Adrenal gland (tissue), 12 donors: Measurements from ENCODE around the gene PMIS2. TPM values are rescaled to one million over a fixed set of nuclear protein-coding genes. Genes with fewer than 3 reads are reported as not detected.
A peak's percentile ranks its signal among the peaks of the same experiment; 100 is the strongest.

ENCODE experiments used
- DNase-seq, 7 donors: peaks; one replicate each; pipeline ENCODE4 v3.0.0-alpha.2; 2019 to 2020
- H3K27ac ChIP-seq, 5 donors: fragments of 200-600 bp; sonication (generic) in 4 of 5; 1 replicate in 3 of 5; 2 replicates in 2 of 5; pipeline versions ENCODE4 v1.5.1 to v1.8.0; 2016 to 2020; ENCODE audit warnings: mild to moderate bottlenecking in 1 of 5
- H3K27me3 ChIP-seq: fragments of 200-600 bp; 2 replicates; pipeline ENCODE4 v1.8.0; 2021
- H3K36me3 ChIP-seq, 2 donors: fragments of 200-600 bp; replicated peaks in 1 of 2; 1 replicate in 1 of 2; 2 replicates in 1 of 2; pipeline versions ENCODE4 v1.5.1 to v1.8.0; 2018 to 2022
- H3K4me1 ChIP-seq, 2 donors: fragments of 200-600 bp; replicated peaks in 1 of 2; 1 replicate in 1 of 2; 2 replicates in 1 of 2; pipeline versions ENCODE4 v1.5.1 to v1.8.0; 2018 to 2021
- H3K4me3 ChIP-seq, 4 donors: fragments of 200-600 bp; sonication (generic) in 3 of 4; one replicate each; pipeline ENCODE4 v1.5.1; 2016 to 2018
- H3K9me3 ChIP-seq, 3 donors: fragments of 200-600 bp; sonication (generic) in 1 of 3; replicated peaks in 1 of 3; 1 replicate in 2 of 3; 2 replicates in 1 of 3; pipeline versions ENCODE4 v1.5.1 to v1.8.0; 2016 to 2021
- CTCF ChIP-seq, 6 experiments: fragments of 450-650 bp in 4 of 6; fragments of 200-600 bp in 2 of 6; sonication (generic) in 1 of 6; IDR thresholded peaks; 1 replicate in 5 of 6; 2 replicates in 1 of 6; pipeline versions ENCODE4 v1.5.1 to v1.8.0; 2016 to 2021; ENCODE audit warnings: antibody characterized with exemption in 6 of 6, mild to moderate bottlenecking in 2 of 6, moderate library complexity in 1 of 6
- POLR2A ChIP-seq, 2 donors: fragments of 450-650 bp; IDR thresholded peaks; one replicate each; pipeline ENCODE4 v1.6.1; 2017; ENCODE audit warnings: antibody characterized with exemption in 2 of 2, mild to moderate bottlenecking in 2 of 2, moderate library complexity in 1 of 2
- WGBS, 4 donors: extraction: QIAGEN DNeasy Blood & Tissue Kit in 2 of 4; methylation state at CpG; one replicate each; pipeline versions ENCODE4 v1.1.5 to v1.1.7; 2013 to 2017; 5-methylcytosine and 5-hydroxymethylcytosine counted together
- intact Hi-C, 2 donors: fragments of 100-400 bp; cut with DNase I; formaldehyde crosslinking; loops; one replicate each; pipeline versions ENCODE4 v1.14.1 to v1.15.0; 2022 to 2023
- polyA plus RNA-seq, 3 donors: library from polyadenylated mRNA; stranded (reverse); fragments of 200-250 nt in 2 of 3; fragments of 350-450 nt in 1 of 3; fragmentation: Illumina TruSeq in 1 of 3; extraction: RNeasy Lipid Tissue Mini Kit (QIAGEN cat#74804) in 1 of 3; gene quantifications; one replicate each; pipeline ENCODE4 v1.2.3, GENCODE V29; 2013 to 2014
- total RNA-seq, 9 donors: library from RNA; depleted of rRNA in 4 of 9; stranded (reverse); fragments of >200 nt in 4 of 9; fragments of 120-200 nt in 1 of 9; fragmentation: NEBNext Ultra II Directional in 1 of 9; extraction: Animal tissue kit (Norgen Biotek cat#: 25700) in 1 of 9; gene quantifications; one replicate each; pipeline versions ENCODE4 v1.1.0 to v1.2.4, GENCODE V29; 2013 to 2023
- donor health status: healthy with polysubstance abuse.
- donor health status: Bipolar disorder and iron deficiency.
- donor health status: DM: yes; HTN: yes; CAD: no.
- donor health status: DM: no; HTN: no; CAD: no.
- donor health status: DM: no; HTN: no; CAD: no.
- donor health status: DM: yes; HTN: yes; CAD: no.

PMIS2 gene
- total and polyA plus RNA-seq, 12 donors: 0.61 to 0.81 TPM; not detected in 10

GRCh38 chr19:35571406-35571965, 14.5 kb upstream of the PMIS2 start:
- peaks cover 0 to 8% (median 0%) of the 10 kb centered on the region in 3 donors for H3K9me3 ChIP-seq
- H3K27me3 ChIP-seq: no peaks in the 10 kb centered on the region
- peaks cover 15 to 19% of the 10 kb centered on the region in 2 donors for H3K4me1 ChIP-seq
- H3K27ac ChIP-seq: no peak overlapping the region
- no peak for TF ChIP-seq POLR2A (IDR thresholded peaks at IDR 0.05)
- no peak for TF ChIP-seq CTCF (IDR thresholded peaks at IDR 0.05)
- no peaks in the 10 kb centered on the region for H3K36me3 ChIP-seq
- no peak overlapping the region for H3K4me3 ChIP-seq
- 71 to 98% (median 90%) methylated on average over 1 of the region's 1 CpG for WGBS, 4 donors
- intact Hi-C loops: no loop called here
- no peak for DNase-seq

- WGBS, 4 donors: 80 to 88% (median 84%) methylated on average over 1 of the region's 1 CpG
- intact Hi-C loops: no loop called here
- Histone ChIP-seq H3K9me3 (peaks cover 0 to 8% (median 0%) of the 10 kb centered on the region in 3 donors), H3K4me3 (no peak overlapping the region), H3K27ac (no peak overlapping the region), H3K36me3 (no peaks in the 10 kb centered on the region), H3K27me3 (no peaks in the 10 kb centered on the region), H3K4me1 (no peaks in the 10 kb centered on the region)
- TF ChIP-seq POLR2A (IDR thresholded peaks at IDR 0.05): no peak
- DNase-seq: no peak
These were observed 8.1 kb upstream of the PMIS2 start for GRCh38 chr19:35577918-35578317.

GRCh38 chr19:35578707-35579106, 7.3 kb upstream of the PMIS2 start:
- Histone ChIP-seq H3K36me3 (no peaks in the 10 kb centered on the region), H3K27ac (no peak overlapping the region), H3K9me3 (peaks cover 0 to 8% (median 0%) of the 10 kb centered on the region in 3 donors), H3K27me3 (no peaks in the 10 kb centered on the region), H3K4me3 (no peak overlapping the region), H3K4me1 (no peaks in the 10 kb centered on the region)
- intact Hi-C loops: no loop called here
- DNase-seq: peak in 1 of 7 donors; percentile 8
- TF ChIP-seq POLR2A (IDR thresholded peaks at IDR 0.05) (no peak), CTCF (IDR thresholded peaks at IDR 0.05) (no peak)
- WGBS, 4 donors: 63 to 72% (median 65%) methylated on average over 7 of the region's 7 CpGs

GRCh38 chr19:35582760-35583159, 3.2 kb upstream of the PMIS2 start:
- Histone ChIP-seq H3K27ac (no peak overlapping the region), H3K9me3 (no peaks in the 10 kb centered on the region), H3K4me1 (no peaks in the 10 kb centered on the region), H3K27me3 (no peaks in the 10 kb centered on the region), H3K4me3 (no peak overlapping the region), H3K36me3 (no peaks in the 10 kb centered on the region)
- intact Hi-C loops: no loop called here
- 73 to 95% (median 90%) methylated on average over 1 of the region's 1 CpG; no CpG with 5 or more reads in 1 of the 4 donors for WGBS, 4 donors
- no peak for TF ChIP-seq POLR2A (IDR thresholded peaks at IDR 0.05)
- no peak for TF ChIP-seq CTCF (IDR thresholded peaks at IDR 0.05)
- no peak for DNase-seq

- Histone ChIP-seq H3K9me3 (no peaks in the 10 kb centered on the region), H3K4me3 (no peak overlapping the region), H3K36me3 (no peaks in the 10 kb centered on the region), H3K4me1 (no peaks in the 10 kb centered on the region), H3K27ac (no peak overlapping the region), H3K27me3 (no peaks in the 10 kb centered on the region)
- WGBS, 4 donors: 33 to 63% (median 48%) methylated on average over 1 of the region's 1 CpG
- intact Hi-C loops: no loop called here
- no peak for DNase-seq
- TF ChIP-seq CTCF (IDR thresholded peaks at IDR 0.05) (no peak), POLR2A (IDR thresholded peaks at IDR 0.05) (no peak)
These were observed 1.3 kb downstream of the PMIS2 start for GRCh38 chr19:35587321-35587720.
